Activated naive CD4-positive, alpha-beta T cell treated with Interleukin-2 at 50 U/mL for 16 hours (primary cell): ENCODE data around the gene CACNA1A.

Experiments
- DNase-seq: peaks from one replicate; pipeline ENCODE4 v3.0.0-alpha.2; 2020

Gene CACNA1A

DNA sequence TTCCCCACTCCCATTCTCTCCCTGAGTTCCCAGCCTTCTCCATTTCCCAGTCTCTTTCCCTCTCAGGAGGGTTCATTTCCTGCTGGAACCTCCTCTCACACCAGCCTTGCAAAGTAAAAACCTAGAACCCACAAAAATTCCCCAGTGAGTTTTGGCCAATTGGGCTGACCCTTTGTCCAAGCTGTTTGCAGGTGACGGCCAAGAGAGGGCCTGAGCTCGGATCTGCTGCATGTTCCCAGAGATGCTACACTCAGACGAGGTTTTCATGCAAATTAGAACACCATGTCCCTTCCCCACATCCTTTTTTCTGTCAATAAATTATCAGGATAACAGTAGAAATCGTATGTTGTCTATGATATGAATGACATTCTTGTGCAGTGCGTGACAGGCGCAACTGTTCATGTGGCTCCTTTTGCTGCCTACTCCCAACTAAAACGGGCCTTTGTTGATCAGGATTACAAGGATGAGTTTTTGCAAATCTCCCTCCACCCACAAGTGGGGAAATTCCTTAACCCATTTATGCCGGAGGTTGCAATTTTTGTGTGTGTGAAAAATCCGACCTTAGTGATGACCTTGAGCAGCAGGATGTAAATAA is 149.5 kb downstream of the CACNA1A start:
- no peak for DNase-seq

DNA sequence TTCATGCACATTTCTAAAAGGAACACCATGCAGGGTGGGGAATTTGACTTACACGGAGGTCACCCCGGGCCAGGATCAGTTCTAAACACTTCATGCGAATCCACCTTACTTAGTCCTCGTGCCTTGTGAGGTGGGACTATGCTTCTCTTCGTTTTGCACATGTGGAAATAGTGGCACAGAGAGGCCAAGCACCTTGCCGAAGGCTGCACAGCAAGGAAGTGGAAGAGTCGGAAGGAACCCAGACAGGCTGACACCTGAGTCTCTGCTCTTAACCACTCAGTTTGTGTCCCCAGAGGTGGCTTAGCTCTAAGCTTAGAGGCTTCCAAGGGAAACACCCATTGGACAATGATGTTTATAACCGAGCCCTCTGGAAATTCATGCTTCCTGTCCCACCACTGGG is 150.1 kb downstream of the CACNA1A start:
- no peak for DNase-seq

DNA sequence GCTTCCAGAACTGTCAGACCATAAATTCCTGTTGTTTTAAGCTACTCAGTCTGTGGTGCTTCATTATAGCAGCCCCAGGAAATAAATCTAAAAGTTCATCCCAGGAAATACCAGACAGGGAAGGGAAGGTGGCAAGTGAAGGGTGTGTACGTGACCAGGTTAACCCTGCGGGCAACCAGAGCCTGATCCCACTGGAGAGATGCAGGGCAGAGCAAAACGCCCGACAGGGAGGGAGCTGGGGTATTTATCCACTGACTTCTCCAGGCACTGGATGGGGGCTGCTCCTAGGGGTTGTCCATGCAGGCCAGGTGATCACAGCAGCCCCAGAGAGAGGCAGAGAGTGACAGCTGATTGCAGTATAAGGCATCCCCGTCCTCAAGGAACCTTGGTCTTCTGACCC is 150.9 kb downstream of the CACNA1A start:
- DNase-seq: no peak

DNA sequence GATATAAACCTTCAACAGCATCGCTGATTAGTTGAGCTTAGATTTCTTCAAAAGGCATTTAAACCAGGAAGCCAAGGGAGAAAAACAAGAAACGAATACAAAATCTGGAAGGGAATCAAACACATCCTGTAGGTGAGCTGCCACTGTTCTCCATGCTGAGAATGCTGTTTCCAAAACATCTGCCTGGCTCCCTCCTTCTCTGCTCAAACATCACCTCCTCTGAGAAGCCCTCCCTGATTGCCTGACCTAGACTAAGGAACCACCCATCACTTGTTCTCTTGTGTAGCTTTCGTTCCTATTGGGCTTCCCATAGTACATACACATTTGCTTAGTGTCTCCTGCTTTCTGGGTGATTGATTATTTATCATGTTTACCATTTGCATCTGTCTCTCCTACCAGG is 152.7 kb downstream of the CACNA1A start:
- DNase-seq: no peak

DNA sequence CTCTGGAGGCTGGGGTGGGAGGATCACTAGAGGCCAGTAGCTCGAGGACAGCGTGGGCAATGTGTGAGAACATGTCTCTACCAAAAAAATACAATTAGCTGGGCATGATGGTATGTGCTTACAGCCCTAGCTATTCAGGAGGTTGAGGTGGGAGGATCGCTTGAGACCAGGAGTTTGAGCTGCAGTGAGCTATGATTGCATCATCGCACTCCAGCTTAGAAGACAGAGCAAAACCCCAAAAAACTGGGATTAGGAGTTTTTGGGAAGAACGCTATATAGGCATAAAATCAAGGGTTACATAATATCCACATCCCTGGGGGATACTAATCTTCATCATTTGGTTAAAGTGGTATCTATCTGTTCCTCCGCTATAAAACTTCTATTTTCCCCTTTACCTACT is 155.5 kb downstream of the CACNA1A start:
- DNase-seq: no peak

DNA sequence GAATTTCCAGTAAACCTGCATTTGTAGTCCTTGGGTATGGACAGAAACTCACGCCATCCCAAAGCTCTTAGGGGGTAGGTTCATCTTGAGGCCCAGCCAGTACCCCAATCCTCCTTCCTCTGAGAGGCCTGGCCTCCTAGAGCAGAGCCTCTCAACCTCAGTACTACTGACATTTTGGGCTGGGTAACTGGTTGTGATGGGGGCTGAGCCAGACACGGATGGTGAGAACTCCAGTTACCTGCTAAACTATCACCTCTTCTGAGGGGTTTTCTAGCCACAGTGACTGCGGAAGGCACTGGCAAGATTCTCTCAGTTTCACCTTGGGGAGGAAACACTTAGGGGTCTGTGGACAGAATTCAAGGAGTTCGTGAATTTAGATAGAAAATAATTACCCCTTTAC is 156.2 kb downstream of the CACNA1A start:
- no peak for DNase-seq

DNA sequence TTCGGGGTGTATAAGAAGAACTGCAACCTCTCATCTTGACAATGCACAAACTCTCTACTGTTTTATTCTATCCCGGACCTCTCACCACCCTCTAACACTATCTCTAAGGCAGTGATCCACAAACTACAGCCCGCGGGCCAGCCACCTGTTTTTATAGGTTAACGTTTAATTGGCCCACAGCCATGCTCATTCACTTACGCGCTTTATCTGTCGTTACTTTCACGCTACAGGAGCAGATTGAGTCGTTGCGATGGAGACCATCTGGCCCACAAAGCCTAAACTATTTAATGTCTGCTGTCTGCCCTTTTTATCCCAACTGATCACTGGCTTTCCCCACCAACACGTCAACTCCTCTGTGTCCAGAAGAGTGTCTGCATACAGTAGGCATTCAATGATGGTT is 158.9 kb downstream of the CACNA1A start:
- DNase-seq: no peak

DNA sequence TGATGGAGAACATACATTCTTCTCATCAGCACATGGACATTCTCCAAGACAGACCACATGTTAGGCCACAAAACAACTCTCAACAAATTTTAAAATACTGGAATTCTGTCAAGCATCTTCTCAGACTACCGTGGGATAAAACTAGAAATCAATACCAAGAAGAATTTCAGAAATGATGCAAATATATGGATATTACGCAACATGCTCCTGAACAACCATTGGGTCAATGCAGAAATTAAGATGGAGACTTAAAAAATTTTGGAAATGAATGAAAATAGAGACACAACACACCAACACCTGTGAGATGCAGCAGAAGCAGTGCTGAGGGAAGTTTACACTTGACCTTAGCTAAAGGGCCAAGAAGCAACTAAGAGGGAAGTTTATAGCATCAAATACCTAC is 162.8 kb downstream of the CACNA1A start:
- no peak for DNase-seq

DNA sequence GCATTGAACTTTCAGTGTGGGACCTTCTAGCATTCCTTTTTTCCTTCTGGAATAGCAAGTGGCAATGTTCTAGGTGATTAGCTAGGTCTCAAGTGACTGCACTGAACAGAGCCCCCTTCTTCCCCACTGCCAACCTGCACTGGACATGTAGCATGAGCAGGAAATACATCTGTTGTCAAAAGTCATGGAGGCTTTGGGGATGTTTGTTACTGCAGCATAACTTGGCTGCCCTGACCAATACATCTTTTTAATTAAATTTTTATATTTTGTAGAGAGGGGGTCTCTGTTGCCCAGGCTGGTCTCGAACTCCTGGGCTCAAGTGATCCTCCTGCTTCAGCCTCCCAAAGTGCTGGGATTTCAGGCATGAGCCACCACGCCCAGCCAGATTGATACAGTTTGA is 163.6 kb downstream of the CACNA1A start:
- DNase-seq: no peak

DNA sequence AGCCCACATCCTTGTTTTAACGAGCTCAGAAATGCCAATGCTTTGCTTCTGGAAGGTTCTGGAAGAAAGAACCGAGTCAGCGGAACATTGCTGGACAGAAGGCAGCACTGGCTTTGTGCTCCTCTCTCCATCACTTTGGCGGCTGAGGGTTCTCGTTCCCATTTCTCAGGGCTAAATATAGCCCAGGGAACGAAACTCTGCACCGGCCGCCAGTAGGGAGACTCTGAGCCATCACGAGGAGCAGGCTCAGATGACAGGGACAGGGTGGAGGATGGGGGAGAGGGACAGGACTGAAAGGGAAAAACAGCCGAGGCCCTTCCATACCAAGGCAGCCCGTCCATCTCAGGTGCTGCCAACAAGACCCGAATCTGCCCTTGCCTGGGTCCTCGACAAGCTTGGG is 166.4 kb downstream of the CACNA1A start:
- no peak for DNase-seq

DNA sequence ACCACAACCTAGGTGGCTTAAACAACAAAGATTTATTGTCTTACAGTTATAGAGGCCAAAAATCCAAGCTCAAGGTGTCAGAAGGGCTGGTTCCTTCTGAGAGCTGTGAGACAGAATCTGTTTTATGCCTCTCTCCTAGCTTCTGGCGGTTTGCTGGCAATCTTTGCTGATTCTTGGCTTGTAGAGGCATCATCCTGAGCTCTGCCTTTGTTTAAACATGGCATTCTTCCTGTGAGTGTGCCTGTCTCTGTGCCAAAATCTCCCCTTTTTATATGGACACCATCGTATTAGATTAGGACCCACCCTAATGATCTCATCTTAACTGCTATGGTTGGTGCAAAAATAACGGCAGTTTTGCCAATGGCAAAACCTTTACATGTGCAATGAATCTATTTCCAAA is 169.1 kb downstream of the CACNA1A start:
- DNase-seq: no peak

DNA sequence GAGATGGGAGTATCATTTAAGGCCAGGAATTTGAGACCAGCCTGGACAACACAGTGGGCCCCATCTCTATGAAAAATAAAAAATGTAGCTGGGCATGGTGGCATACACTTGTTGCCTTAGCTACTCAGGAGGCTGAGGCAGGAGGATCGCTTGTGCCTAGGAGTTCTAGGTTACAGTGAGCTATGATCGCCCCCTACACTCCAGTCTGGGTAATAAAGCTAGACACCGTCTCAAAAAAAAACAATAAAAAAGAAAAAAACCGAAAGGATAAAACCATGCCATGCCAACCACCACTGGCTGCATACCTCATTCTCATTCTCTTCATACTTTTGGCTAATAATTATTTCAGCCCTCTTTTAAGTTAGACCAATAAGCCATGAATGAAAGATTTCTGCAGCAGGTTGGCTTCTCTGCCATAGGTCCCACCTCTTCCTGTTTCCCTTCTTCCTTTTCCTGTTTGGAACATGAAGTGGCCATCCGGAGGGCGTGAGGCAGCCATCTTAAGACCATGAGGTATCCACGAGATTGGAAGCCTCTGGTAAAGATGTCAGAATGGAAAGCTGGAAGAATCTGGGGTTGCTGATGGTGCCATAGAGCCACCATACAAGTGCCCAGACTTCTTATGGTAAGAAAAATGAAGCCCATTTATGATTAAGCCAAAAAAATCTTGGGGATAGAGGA is 171.3 kb downstream of the CACNA1A start:
- no peak for DNase-seq

DNA sequence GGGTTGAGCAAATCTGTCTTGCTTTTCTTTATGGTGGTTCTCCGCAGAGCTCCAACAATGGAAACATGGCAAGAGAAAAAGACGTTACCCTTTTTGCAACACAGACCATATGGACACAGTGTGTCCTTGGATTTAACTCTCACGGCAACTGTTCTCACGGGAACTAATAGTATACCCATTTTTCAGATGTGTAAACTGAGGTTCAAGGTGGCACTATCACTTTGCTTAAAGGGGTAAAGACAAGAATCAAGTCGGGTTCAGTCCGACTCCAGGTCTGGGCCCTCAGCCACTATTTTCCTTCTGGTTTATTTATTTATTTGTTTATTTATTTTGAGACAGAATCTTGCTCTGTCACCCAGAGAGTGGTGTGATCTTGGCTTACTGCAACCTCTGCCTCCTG is 176.0 kb downstream of the CACNA1A start:
- DNase-seq: no peak

DNA sequence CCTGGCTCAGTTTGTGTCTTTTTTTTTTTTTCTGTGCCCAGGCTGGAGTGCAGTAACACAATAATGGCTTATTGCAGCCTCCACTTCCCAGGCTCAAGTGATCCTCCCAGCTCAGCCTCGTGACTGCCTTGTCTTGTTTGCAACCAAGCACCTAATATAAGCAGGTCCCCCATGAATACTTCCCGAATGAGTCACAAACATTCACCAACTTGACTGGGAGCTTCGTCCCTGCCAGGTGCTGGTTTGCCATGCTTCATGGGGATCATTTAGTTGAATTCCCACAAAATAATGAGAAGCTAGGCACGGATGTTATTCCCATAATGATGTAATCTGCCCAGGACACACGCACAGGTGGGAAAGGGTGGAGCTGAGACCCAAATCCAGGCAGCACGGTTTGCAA is 176.5 kb downstream of the CACNA1A start:
- DNase-seq: no peak

DNA sequence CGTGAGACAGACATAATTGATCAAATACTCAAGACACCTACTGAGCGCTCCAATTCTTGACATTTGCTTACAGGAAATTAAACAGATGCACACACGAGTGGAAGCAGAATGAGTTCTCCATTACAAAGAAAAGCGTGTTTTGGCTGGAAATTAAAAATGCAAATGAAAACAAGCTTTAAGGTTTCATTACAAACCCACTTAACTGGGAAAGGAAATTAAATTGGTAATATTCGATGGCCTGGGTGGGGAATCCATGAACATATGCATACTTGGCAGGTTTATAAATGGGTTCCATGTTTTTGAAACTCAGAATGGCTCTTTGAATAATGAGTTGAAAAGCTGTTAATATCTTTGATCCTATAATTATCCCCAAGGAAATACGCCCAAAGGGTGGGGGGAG is 178.0 kb downstream of the CACNA1A start:
- no peak for DNase-seq

DNA sequence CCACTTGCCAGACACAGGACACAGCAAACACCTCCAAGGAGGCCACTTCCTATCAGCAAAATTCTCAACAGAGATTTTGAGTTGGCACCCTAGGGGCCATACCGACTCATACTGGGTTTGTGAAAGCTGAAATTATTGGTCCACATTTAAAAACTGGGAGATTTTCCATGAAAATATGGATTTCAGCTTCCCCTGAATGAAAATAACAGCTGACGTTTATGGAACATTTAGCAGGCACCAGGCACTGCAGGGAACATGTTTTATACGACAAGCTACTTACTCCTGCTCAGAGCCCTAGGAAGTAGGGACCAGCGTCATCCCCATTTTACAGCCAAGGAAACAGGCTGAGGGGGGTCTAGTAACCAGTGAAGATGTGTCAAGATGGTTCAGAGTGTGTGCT is 186.8 kb downstream of the CACNA1A start:
- DNase-seq: no peak

DNA sequence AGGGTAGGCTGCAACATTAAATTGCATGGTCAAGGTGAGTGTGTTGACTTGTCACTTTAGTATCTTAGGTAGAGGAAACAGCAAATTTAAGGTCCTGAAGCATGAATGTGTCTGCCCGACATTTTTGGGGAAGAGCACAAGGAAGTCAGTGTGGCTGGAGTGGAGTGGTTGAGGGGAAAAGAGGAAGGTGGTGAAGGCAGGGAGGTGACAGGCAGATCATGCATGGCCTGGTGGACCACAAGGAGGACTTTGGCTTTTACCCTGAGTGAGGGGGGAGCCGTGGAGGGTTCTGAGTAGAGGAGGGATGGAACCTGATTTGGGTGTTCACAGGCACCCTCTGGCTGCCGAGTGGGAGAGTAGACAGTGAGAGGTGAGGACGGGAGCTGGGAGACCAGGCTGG is 188.1 kb downstream of the CACNA1A start:
- no peak for DNase-seq

DNA sequence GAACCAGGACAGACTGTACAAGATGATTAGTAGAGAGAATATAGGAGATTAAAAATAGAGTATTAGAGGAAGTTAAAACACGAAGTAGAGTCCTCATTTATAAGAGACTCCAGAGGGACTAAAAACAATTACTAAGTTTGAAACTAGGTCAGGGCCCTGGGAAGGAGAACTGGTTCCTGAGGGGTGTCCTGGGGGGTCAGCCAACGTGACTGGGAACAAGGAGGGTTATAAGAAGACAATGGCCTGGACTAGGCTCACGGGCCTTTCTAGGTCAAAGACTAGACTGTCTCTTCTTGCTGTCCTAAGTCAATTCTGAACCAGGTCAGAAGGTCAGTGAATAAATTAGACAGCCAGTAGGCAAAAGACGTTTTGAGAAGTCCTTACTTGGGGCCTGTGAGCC is 190.8 kb downstream of the CACNA1A start:
- no peak for DNase-seq

DNA sequence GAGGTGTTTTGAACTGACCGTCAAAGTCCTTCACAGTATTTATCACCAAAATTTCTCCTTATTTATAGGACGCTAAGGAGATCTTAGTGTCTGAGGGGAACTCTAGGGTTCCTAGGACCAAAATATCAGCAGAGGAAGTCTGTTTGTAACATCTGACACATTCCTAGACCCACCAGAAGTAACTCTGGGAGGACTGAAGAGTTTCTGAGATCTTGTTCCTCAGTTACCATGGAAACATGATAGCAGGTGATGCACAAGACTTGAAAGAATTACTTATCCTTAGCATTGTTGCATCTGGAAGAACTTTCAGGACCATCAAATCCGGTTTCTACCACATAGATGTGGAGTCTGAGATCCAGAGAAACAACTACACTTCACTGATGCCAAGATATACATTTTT is 191.5 kb downstream of the CACNA1A start:
- DNase-seq: no peak

DNA sequence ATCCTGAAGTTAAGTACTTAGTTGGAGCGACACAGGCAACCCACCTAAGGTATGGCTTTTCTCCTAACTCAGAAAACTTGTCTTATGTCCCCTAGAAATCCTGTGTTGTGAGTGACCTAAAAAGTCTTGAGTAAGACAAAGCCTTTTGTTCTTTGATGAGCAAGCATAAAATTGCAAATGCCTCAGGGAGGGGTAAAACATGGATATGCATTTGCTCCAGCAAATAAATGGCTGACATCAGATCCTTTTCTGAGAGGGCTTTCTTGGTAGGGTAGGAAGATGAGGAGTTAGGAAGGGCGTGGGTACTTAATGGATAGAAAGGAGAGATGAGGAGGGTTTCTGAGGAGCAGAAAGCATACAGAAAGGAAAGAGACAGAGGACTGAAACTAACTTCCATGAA is 192.4 kb downstream of the CACNA1A start:
- DNase-seq: no peak

DNA sequence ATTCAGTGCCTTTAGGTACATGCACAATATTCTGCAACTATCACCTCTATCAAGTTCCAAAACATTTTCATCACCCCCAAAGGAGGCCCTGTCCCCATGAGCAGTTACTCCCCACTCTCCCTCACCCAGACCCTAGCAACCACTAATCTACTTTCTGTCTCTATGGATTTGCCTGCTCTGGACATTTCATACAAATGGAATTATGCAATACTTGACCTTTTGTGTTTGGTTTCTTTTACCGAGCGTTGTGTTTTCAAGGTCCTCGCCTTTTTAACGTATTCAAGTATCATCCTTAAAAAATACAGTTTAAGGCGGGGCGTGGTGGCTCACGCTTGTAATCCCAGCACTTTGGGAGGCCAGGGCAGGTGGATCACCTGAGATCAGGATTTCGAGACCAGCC is 196.4 kb downstream of the CACNA1A start:
- no peak for DNase-seq

DNA sequence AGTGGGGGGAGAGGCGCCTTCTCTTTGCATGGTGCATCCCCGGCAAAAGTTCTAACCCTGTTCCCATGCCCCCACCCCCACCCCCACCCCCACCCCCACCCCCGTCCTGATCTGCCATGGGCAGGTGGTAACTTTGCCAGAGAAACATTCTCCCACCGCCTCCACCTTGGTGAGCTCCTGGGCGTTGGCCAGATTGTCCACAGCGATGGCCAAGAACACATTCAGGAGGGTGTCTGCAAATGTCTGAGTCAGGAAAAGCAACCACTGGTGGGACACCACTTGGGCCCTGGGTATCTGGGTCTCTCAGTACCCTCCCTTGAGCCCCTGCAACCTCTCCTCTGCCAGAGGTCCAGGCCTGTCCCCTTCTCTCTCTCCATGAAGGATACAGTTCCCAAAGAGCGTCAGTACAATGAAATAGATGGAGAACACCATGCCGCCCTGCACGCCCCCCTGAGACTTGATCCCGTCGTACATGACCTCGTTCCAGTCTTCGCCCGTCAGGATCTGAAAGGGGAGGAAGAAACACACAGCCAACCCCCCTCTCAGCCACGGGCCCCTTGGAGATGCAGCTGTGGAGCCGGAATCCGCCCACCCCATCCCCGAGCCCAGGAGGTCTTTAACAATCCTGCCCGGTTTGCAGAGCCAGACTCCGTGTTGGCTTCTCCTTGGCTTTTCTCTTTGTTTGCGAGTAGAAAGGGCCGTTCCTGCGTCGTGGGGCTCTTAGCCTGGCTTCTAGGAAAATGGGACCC is 202.7 kb downstream of the CACNA1A start:
- no peak for DNase-seq

DNA sequence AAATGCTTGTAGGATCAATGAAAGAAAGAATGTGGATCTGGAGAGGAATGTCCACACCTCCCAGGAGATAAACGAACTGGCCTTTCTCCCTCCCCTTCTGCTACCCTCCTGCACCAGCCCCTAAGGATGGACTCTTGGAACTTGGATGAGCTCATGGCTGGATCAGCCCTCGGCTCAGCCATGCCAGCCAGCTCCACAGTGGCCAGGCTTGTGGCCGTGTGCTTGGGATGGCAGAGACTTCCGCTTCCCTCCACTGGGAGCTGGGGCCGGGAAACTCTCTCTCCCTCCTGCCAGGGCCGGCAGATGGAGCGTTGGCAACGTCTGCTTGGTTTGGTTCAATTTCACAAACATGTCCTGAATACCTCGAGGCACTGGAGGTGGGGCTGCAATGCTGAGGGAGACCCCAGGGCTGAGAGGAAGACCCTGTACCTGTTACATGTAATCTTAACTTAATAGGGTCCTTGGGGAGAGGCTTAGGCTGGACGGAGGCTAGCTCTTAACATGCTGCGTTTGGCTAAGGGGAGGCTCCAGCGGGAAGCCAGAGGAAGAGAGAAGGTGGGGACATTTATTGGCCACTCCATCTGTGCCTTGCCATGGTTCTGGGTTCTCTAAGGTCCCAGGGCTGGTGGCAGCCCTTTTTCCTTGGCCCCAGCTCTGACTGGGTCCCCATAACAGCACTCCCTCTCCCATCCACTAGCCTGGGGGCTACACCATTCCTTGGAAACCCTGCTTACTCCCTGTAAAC is 203.6 kb downstream of the CACNA1A start:
- no peak for DNase-seq
